OCI-LY3 (cell line): Measurements from ENCODE around the gene PPIL1.

Experiments
- CTCF ChIP-seq: fragments of 200-600, 300-600 bp; sonication (generic); IDR thresholded peaks from 2 replicates; pipeline ENCODE4 v1.5.1; 2014; ENCODE audit warnings: antibody characterized with exemption, low read length, low read depth
- EZH2phosphoT487 ChIP-seq: fragments of 200-600 bp; shearing (Covaris generic); IDR thresholded peaks from 2 replicates; pipeline ENCODE4 v1.6.1; 2018; ENCODE audit warnings: antibody characterized with exemption, mixed run types, low read depth

GRCh38 chr6:36884610-36885009 lies 10.0 kb upstream of the PPIL1 start:
- TF ChIP-seq CTCF (no peak), EZH2phosphoT487 (no peak)
